K562 (cell line): ENCODE measurements around the gene MMP19. TPM values are rescaled to one million over a fixed set of nuclear protein-coding genes. Genes with fewer than 3 reads are reported as not detected.
A peak's percentile ranks its signal among the peaks of the same experiment; 100 is the strongest.

ENCODE experiments used
- ARHGAP35 ChIP-seq: fragments of 450-650 bp; IDR thresholded peaks from 2 replicates; pipeline ENCODE4 v1.6.1; 2018; ENCODE audit not compliant: partially characterized antibody
- ARID3B ChIP-seq: fragments of 250-450 bp; sonication (Bioruptor Pico); IDR thresholded peaks from 2 replicates; pipeline ENCODE4 v1.4.0; 2020; ENCODE audit warnings: borderline replicate concordance
- CHD1 ChIP-seq: fragments of 200-600 bp; sonication (generic); IDR thresholded peaks from one replicate; pipeline ENCODE4 v1.6.1; 2012; ENCODE audit warnings: mild to moderate bottlenecking, moderate library complexity, low read length, inconsistent platforms
- IFI16 ChIP-seq: fragments of 250-450 bp; sonication (Bioruptor Pico); IDR thresholded peaks from 2 replicates; pipeline ENCODE4 v2.1.2; 2022; ENCODE audit warnings: mild to moderate bottlenecking, inconsistent platforms
- KDM5B ChIP-seq: fragments of 200-600 bp; sonication (generic); IDR thresholded peaks from 2 replicates; pipeline ENCODE4 v1.6.1; 2012; ENCODE audit warnings: low read depth, mild to moderate bottlenecking, moderate library complexity, low read length, control low read depth, inconsistent platforms; ENCODE audit not compliant: insufficient replicate concordance
- KLF6 ChIP-seq: fragments of 250-450 bp; sonication (Bioruptor Pico); IDR thresholded peaks from 2 replicates; pipeline ENCODE4 v1.4.0; 2020; ENCODE audit warnings: mild to moderate bottlenecking, moderate library complexity, borderline replicate concordance
- MAX ChIP-seq: sonication (generic); formaldehyde crosslinking; IDR thresholded peaks from 2 replicates; pipeline ENCODE4 v1.9.0; 2022; ENCODE audit warnings: mild to moderate bottlenecking, missing genetic modification reagents
- MIER1 ChIP-seq: fragments of 450-650 bp; IDR thresholded peaks from 2 replicates; pipeline ENCODE4 v1.6.1; 2016; ENCODE audit warnings: antibody characterized with exemption, mild to moderate bottlenecking, low read depth
- MNT ChIP-seq, 2 experiments: fragments of 450-650 bp; conservative IDR thresholded peaks; 2 replicates each; pipeline ENCODE4 v1.6.1; 2017; ENCODE audit warnings: mild to moderate bottlenecking in 2 of 2, moderate library complexity in 2 of 2
- NCOR1 ChIP-seq: fragments of 450-650 bp; IDR thresholded peaks from 2 replicates; pipeline ENCODE4 v1.6.1; 2016; ENCODE audit warnings: mild to moderate bottlenecking, moderate library complexity
- NFYB ChIP-seq: IDR thresholded peaks from 2 replicates; pipeline ENCODE4 v1.6.1; 2011; ENCODE audit warnings: mild to moderate bottlenecking, moderate library complexity; ENCODE audit not compliant: insufficient read length; ENCODE audit errors: extremely low read depth
- OTX1 ChIP-seq: fragments of 450-650 bp; formaldehyde crosslinking; IDR thresholded peaks from 2 replicates; pipeline ENCODE4 v1.4.0; 2022; ENCODE audit warnings: mild to moderate bottlenecking
- SRSF1 ChIP-seq: fragments of 200-400 bp; formaldehyde crosslinking; IDR thresholded peaks from 2 replicates; pipeline ENCODE4 v1.6.1; 2017; ENCODE audit warnings: mild to moderate bottlenecking, low read depth, low read length, moderate library complexity
- STAT6 ChIP-seq: sonication (generic); formaldehyde crosslinking; IDR thresholded peaks from 2 replicates; pipeline ENCODE4 v1.8.1; 2023; ENCODE audit warnings: mild to moderate bottlenecking, missing genetic modification reagents
- SUPT5H ChIP-seq: fragments of 450-650 bp; IDR thresholded peaks from 2 replicates; pipeline ENCODE4 v1.6.1; 2016
- TOE1 ChIP-seq, 2 experiments: fragments of 450-650 bp in 1 of 2; sonication (generic) in 1 of 2; formaldehyde crosslinking in 1 of 2; IDR thresholded peaks; 2 replicates each; pipeline versions ENCODE4 v1.7.1 to v1.8.0; 2016 to 2022; ENCODE audit warnings: borderline replicate concordance in 2 of 2, mild to moderate bottlenecking in 2 of 2, antibody characterized with exemption in 1 of 2, inconsistent platforms in 1 of 2, low read depth in 1 of 2, missing genetic modification reagents in 1 of 2, moderate library complexity in 1 of 2
- ZC3H11A ChIP-seq: IDR thresholded peaks from 2 replicates; pipeline ENCODE4 v1.6.1; 2012; ENCODE audit warnings: low read depth, low read length, improper control_type of control experiment
- ZFX ChIP-seq: sonication (generic); formaldehyde crosslinking; IDR thresholded peaks from 2 replicates; pipeline ENCODE4 v1.8.0; 2022; ENCODE audit warnings: mild to moderate bottlenecking, missing genetic modification reagents, moderate library complexity
- ZNF124 ChIP-seq: sonication (generic); formaldehyde crosslinking; IDR thresholded peaks from 2 replicates; pipeline ENCODE4 v1.8.1; 2022; ENCODE audit warnings: missing genetic modification reagents
- ZNF717 ChIP-seq: fragments of 250-450 bp; sonication (Bioruptor Pico); IDR thresholded peaks from 2 replicates; pipeline ENCODE4 v1.5.0; 2021
- ZNF780A ChIP-seq: fragments of 250-450 bp; sonication (Bioruptor Pico); IDR thresholded peaks from 2 replicates; pipeline ENCODE4 v1.5.0; 2021; ENCODE audit warnings: mild to moderate bottlenecking
- ZZZ3 ChIP-seq: fragments of 450-650 bp; IDR thresholded peaks from 2 replicates; pipeline ENCODE4 v1.6.1; 2016; ENCODE audit warnings: antibody characterized with exemption, mild to moderate bottlenecking, moderate library complexity
- polyA plus RNA-seq, 8 experiments: library from polyadenylated mRNA; depleted of rRNA in 4 of 8; stranded (reverse) in 5 of 8; unstranded in 3 of 8; fragments of >200 nt; fragmentation: Nextera tagmentation in 2 of 8; fragmentation: Illumina TruSeq in 1 of 8; extraction: Ambion mirVana in 2 of 8; extraction: Trizol in 1 of 8; gene quantifications; 2 replicates each; pipeline versions ENCODE4 v1.2.1 to v1.2.3, GENCODE V29; 2011 to 2014; ENCODE audit warnings: inconsistent platforms in 1 of 8, missing spikeins in 1 of 8
- total RNA-seq, 7 experiments: library from RNA; depleted of rRNA in 6 of 7; stranded (reverse); fragments of >200 nt in 6 of 7; fragmentation: Illumina TruSeq in 2 of 7; extraction: Trizol in 2 of 7; gene quantifications; 2 replicates each; pipeline versions ENCODE4 v1.2.1 to v1.2.3, GENCODE V29; 2011 to 2021; ENCODE audit warnings: low replicate concordance in 1 of 7

The MMP19 gene
- total and polyA plus RNA-seq, 9 of the 15 experiments (the other 6 are each of a cell fraction or from before 2014, with no cell fraction given) = 0.14 to 1.6 (median 0.66) TPM

- TF ChIP-seq NFYB (peak; percentile 95), IFI16 (CRISPR knock-in tag) (no peak), MAX (no peak), SUPT5H (peak; percentile 93), ZNF780A (CRISPR knock-in tag) (no peak), KLF6 (CRISPR knock-in tag) (no peak), NCOR1 (no peak), OTX1 (CRISPR knock-in tag) (peak; percentile 81), ZFX (CRISPR knock-in tag) (peak; percentile 79), ZNF717 (no peak), ARID3B (CRISPR knock-in tag) (no peak), KDM5B (peak; percentile 82), MNT (conservative IDR thresholded peaks at IDR 0.05) (peak in 1 of 2 experiments; percentile 85), ZZZ3 (no peak), ZC3H11A (no peak), ZNF124 (CRISPR knock-in tag) (no peak), STAT6 (CRISPR knock-in tag) (peak; percentile 91; the same call in 1 of the 2 replicates), ARHGAP35 (peak; percentile 61), CHD1 (peak; percentile 90), SRSF1 (no peak), TOE1 (IDR thresholded peaks at IDR 0.05; ENCODE audit: borderline replicate concordance) (peak; percentile 71; the same call in 1 of the 2 replicates), TOE1 (CRISPR knock-in tag; IDR thresholded peaks at IDR 0.05; ENCODE audit: borderline replicate concordance, low read depth) (no peak), MIER1 (no peak)
Measured at GRCh38 chr12:55817345-55818139, 25.2 kb downstream of the MMP19 start, which contains the start of the genes ORMDL2 and SARNP (continued).
